Tibial nerve (tissue), 4 donors: ENCODE data around the gene PRICKLE1. TPM values are rescaled to one million over a fixed set of nuclear protein-coding genes. Genes with fewer than 3 reads are reported as not detected.

Source experiments
- DNase-seq, 2 donors: peaks; one replicate each; pipeline ENCODE4 v3.0.0-alpha.2; 2019; ENCODE audit warnings: low spot score in 2 of 2
- H3K27ac ChIP-seq, 4 donors: fragments of 200-600 bp; sonication (generic) in 3 of 4; one replicate each; pipeline ENCODE4 v1.5.1; 2017 to 2019; ENCODE audit warnings: mild to moderate bottlenecking in 1 of 4
- H3K27me3 ChIP-seq, 2 donors: fragments of 200-600 bp; sonication (generic) in 1 of 2; one replicate each; pipeline versions ENCODE4 v1.5.1 to v1.6.0; 2017 to 2019
- H3K36me3 ChIP-seq, 3 donors: fragments of 200-600 bp; sonication (generic); one replicate each; pipeline ENCODE4 v1.5.1; 2018 to 2019
- H3K4me1 ChIP-seq, 4 donors: fragments of 200-600 bp; sonication (generic) in 3 of 4; one replicate each; pipeline ENCODE4 v1.5.1; 2017 to 2019
- H3K4me3 ChIP-seq, 4 donors: fragments of 200-600 bp; sonication (generic) in 3 of 4; one replicate each; pipeline ENCODE4 v1.5.1; 2017 to 2019; ENCODE audit warnings: mild to moderate bottlenecking in 1 of 4, moderate library complexity in 1 of 4
- H3K9me3 ChIP-seq, 4 donors: fragments of 200-600 bp; sonication (generic) in 3 of 4; one replicate each; pipeline ENCODE4 v1.5.1; 2017 to 2019
- EP300 ChIP-seq, 2 donors: sonication (generic); formaldehyde crosslinking; IDR thresholded peaks; one replicate each; pipeline ENCODE4 v1.6.1; 2017; ENCODE audit warnings: antibody characterized with exemption in 2 of 2, mild to moderate bottlenecking in 1 of 2
- POLR2A ChIP-seq, 2 donors: fragments of 450-650 bp; IDR thresholded peaks; one replicate each; pipeline ENCODE4 v1.6.1; 2017; ENCODE audit warnings: antibody characterized with exemption in 2 of 2, mild to moderate bottlenecking in 2 of 2, moderate library complexity in 2 of 2
- WGBS, 2 donors: methylation state at CpG; one replicate each; pipeline ENCODE4 v1.1.5; 2018; 5-methylcytosine and 5-hydroxymethylcytosine counted together
- total RNA-seq, 4 donors: library from RNA; depleted of rRNA; stranded (reverse); fragments of >200 nt; gene quantifications; one replicate each; pipeline ENCODE4 v1.1.0, GENCODE V29; 2016
- TF ChIP-seq, protein P1 (sequence below), 5 experiments: fragments of 200-600 bp in 3 of 5; fragments of 450-650 bp in 2 of 5; sonication (generic) in 3 of 5; IDR thresholded peaks; one replicate each; pipeline ENCODE4 v1.5.1; 2016 to 2019; ENCODE audit warnings: antibody characterized with exemption in 5 of 5, mild to moderate bottlenecking in 3 of 5, moderate library complexity in 2 of 5

The PRICKLE1 gene
- total RNA-seq, 4 donors from 2014 or later: 21.6 to 51.7 (median 34.5) TPM

DNA sequence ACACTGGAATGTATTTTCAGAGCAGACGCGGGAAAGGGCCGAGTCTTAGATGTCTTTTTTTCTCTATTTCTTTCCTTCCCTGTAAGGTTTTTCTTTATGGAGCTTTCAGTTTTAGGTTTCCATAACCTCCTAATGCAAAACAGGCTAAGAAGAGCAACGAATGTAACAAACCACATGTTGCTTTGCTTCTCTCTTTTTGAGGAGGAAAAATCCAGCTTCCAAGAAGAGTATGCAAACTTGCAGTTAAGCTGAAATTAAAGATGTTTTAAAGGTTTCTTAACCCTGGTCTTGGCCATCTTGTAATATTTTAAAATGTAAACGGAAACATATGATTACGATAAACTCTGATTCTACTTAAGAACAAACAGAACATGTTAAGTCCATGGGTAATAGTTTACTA lies 86.9 kb downstream of the PRICKLE1 start:
- H3K27me3 ChIP-seq: no peaks in the 10 kb centered on the region
- no peak overlapping the region for H3K27ac ChIP-seq
- peaks cover 0 to 24% (median 0%) of the 10 kb centered on the region in 4 donors for H3K4me1 ChIP-seq
- no peaks in the 10 kb centered on the region for H3K9me3 ChIP-seq
- no peak overlapping the region for H3K4me3 ChIP-seq
- DNase-seq: no peak
- TF ChIP-seq EP300 (IDR thresholded peaks at IDR 0.05): no peak
- TF ChIP-seq, protein P1, sequence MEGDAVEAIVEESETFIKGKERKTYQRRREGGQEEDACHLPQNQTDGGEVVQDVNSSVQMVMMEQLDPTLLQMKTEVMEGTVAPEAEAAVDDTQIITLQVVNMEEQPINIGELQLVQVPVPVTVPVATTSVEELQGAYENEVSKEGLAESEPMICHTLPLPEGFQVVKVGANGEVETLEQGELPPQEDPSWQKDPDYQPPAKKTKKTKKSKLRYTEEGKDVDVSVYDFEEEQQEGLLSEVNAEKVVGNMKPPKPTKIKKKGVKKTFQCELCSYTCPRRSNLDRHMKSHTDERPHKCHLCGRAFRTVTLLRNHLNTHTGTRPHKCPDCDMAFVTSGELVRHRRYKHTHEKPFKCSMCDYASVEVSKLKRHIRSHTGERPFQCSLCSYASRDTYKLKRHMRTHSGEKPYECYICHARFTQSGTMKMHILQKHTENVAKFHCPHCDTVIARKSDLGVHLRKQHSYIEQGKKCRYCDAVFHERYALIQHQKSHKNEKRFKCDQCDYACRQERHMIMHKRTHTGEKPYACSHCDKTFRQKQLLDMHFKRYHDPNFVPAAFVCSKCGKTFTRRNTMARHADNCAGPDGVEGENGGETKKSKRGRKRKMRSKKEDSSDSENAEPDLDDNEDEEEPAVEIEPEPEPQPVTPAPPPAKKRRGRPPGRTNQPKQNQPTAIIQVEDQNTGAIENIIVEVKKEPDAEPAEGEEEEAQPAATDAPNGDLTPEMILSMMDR (IDR thresholded peaks at IDR 0.05): no peak
- no peak for TF ChIP-seq POLR2A (IDR thresholded peaks at IDR 0.05)
- no peaks in the 10 kb centered on the region for H3K36me3 ChIP-seq
- WGBS, 2 donors: 61 to 67% methylated on average over 6 of the region's 6 CpGs

DNA sequence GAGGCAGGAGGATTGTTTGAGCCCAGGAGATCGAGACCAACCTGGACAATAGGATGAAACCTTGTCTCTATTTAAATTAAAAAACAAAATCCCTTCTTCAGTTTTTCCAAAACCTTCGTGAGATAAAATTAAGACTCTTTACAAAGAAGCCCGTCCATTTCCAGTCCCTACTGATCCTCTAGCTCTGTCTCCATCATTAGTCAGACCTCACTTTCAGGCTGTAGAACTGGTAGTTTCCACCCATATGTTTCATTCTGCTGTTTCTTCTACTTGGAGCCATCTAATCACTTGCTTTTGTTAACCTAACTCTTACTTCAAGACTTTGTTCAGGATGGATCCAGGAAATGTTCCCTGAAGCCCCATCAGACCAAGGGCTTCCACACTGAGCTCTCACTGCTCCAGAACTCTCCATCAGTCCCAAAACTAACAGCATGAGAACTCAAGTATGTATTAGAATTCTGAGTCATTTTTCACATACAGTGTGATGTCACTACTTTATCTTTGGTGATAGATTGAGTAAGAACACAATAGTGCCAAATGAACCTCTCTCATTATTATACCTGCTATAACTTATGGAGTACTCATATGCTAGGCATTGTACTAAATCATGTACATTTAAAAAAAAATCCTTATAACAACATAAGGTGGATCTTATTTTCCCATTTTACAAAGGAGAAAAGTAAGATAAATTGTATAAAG lies 90.8 kb downstream of the PRICKLE1 start:
- Histone ChIP-seq H3K27ac (no peak overlapping the region), H3K27me3 (no peaks in the 10 kb centered on the region), H3K4me3 (no peak overlapping the region), H3K9me3 (no peaks in the 10 kb centered on the region), H3K36me3 (peaks cover 0 to 3% (median 0%) of the 10 kb centered on the region in 3 donors), H3K4me1 (peaks cover 0 to 4% (median 0%) of the 10 kb centered on the region in 4 donors)
- WGBS, 2 donors: 91 to 92% methylated on average over 3 of the region's 3 CpGs
- TF ChIP-seq EP300 (IDR thresholded peaks at IDR 0.05): no peak
- TF ChIP-seq, protein P1 (IDR thresholded peaks at IDR 0.05): no peak
- no peak for TF ChIP-seq POLR2A (IDR thresholded peaks at IDR 0.05)
- DNase-seq: no peak

DNA sequence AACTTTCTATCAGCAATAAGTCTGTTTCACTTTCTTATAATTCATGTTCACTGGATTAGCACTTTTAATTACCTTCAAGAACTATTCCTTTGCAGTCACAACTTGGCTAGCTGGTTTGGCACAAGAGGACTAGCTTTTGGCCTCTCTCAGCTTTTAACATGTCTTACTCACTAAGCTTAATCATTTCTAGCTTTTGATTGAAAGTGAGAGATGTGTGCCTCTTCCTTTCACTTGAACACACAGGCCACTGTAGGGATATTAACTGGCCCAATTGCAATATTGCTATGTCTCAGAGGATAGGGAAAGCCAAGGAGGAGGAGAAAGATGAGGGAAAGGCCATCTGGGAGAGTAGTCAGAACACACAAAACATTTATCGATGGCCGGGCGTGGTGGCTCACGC lies 92.7 kb downstream of the PRICKLE1 start:
- Histone ChIP-seq H3K27me3 (no peaks in the 10 kb centered on the region), H3K36me3 (peaks cover 0 to 3% (median 0%) of the 10 kb centered on the region in 3 donors), H3K27ac (no peak overlapping the region), H3K9me3 (no peaks in the 10 kb centered on the region), H3K4me1 (no peaks in the 10 kb centered on the region), H3K4me3 (no peak overlapping the region)
- TF ChIP-seq EP300 (IDR thresholded peaks at IDR 0.05) (no peak), POLR2A (IDR thresholded peaks at IDR 0.05) (no peak)
- TF ChIP-seq, protein P1 (IDR thresholded peaks at IDR 0.05): no peak
- 85 to 86% methylated on average over 4 of the region's 4 CpGs for WGBS, 2 donors
- DNase-seq: no peak

DNA sequence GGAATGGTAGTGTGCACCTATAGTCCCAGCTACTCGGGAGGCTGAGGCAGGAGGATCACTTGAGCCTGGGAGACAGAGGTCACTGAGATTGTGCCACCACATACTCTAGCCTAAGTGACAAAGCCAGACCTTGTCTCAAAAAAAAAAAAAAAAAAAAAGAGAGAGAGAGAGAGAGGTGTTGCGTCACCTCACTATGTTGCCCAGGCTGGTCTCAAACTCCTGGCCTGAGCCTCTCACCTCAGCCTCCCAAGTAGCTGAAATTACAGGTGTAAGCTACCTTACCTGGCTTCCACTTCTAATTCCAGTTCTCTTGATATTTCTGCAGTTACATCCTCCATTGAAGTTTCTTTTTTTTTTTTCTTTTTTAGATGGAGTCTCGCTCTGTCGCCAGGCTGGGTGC lies 94.3 kb downstream of the PRICKLE1 start:
- Histone ChIP-seq H3K27me3 (no peaks in the 10 kb centered on the region), H3K9me3 (no peaks in the 10 kb centered on the region), H3K36me3 (peaks cover 0 to 3% (median 0%) of the 10 kb centered on the region in 3 donors), H3K4me3 (no peak overlapping the region), H3K4me1 (no peaks in the 10 kb centered on the region), H3K27ac (no peak overlapping the region)
- 76 to 93% methylated on average over 4 of the region's 4 CpGs for WGBS, 2 donors
- TF ChIP-seq, protein P1 (IDR thresholded peaks at IDR 0.05): no peak
- no peak for TF ChIP-seq EP300 (IDR thresholded peaks at IDR 0.05)
- no peak for TF ChIP-seq POLR2A (IDR thresholded peaks at IDR 0.05)
- DNase-seq: no peak

DNA sequence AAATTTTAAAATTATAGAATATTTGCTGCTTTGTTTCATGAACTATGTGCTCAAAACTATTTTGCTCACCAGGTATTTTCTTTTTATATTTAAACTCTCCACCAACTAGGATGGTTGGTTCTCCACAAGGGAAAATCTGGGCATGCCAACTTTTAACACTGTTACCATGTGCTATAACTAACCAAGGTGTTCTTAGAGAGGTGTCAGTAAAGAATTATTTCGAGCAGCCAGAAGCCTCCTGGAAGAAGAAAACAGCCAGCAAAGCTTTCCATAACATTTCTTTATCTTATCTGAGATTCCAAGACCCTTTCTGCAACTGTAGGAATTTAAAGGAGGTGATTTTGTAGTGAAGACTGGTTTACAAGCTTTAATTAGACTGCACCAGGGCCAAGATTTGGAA lies 97.3 kb downstream of the PRICKLE1 start:
- peaks cover 0 to 1% (median 0%) of the 10 kb centered on the region in 4 donors for H3K4me1 ChIP-seq
- H3K27me3 ChIP-seq: no peaks in the 10 kb centered on the region
- peaks cover 0 to 3% (median 0%) of the 10 kb centered on the region in 3 donors for H3K36me3 ChIP-seq
- H3K9me3 ChIP-seq: no peaks in the 10 kb centered on the region
- no peak overlapping the region for H3K4me3 ChIP-seq
- H3K27ac ChIP-seq: no peak overlapping the region
- 83 to 89% methylated on average over 1 of the region's 1 CpG for WGBS, 2 donors
- TF ChIP-seq EP300 (IDR thresholded peaks at IDR 0.05): no peak
- TF ChIP-seq POLR2A (IDR thresholded peaks at IDR 0.05): no peak
- TF ChIP-seq, protein P1 (IDR thresholded peaks at IDR 0.05): no peak
- no peak for DNase-seq
